ENCODE results near the gene VSTM2B.

VSTM2B gene

GRCh38 chr19:29535214-29535831, 9.5 kb downstream of the VSTM2B start:
- H3F3A ChIP-seq (ENCODE audit: insufficient read depth, low read length), result no peaks in the 10 kb centered on the region
- DNase-seq, result no peak
- no peaks in the 10 kb centered on the region for H3K4me1 ChIP-seq (ENCODE audit: low read length)
- no peaks in the 10 kb centered on the region for H3K9me3 ChIP-seq (replicated peaks; ENCODE audit: insufficient read depth, low read length)
- no peak overlapping the region for H2AFZ ChIP-seq (ENCODE audit: low read length)
- H3K36me3 ChIP-seq (replicated peaks; ENCODE audit: insufficient read depth, low read length), result no peaks in the 10 kb centered on the region
- H3K9me2 ChIP-seq (replicated peaks; ENCODE audit: insufficient read depth, low read length), result no peaks in the 10 kb centered on the region
- peaks cover 61% of the 10 kb centered on the region for H3K27me3 ChIP-seq (replicated peaks; ENCODE audit: insufficient read depth, low read length)
- no peaks in the 10 kb centered on the region for H3K79me2 ChIP-seq (ENCODE audit: low read length)
- no peaks in the 10 kb centered on the region for H4K20me1 ChIP-seq (ENCODE audit: insufficient read depth, low read length)
- H3K9ac ChIP-seq (ENCODE audit: low read length), result no peak overlapping the region
- no peak overlapping the region for H3K27ac ChIP-seq (ENCODE audit: low read length)
- H3K4me2 ChIP-seq (ENCODE audit: low read depth, low read length), result no peak overlapping the region
- TF ChIP-seq EZH2phosphoT487 (IDR thresholded peaks at IDR 0.05; ENCODE audit: low read length), result no peak
- TF ChIP-seq EZH2 (optimal IDR thresholded peaks at IDR 0.05; ENCODE audit: low read depth, low read length), result no peak
- TF ChIP-seq CTCF (IDR thresholded peaks at IDR 0.05; ENCODE audit: low read length), result no peak
- H3K4me3 ChIP-seq (ENCODE audit: low read length), result no peak overlapping the region

- no peaks in the 10 kb centered on the region for H3K9me2 ChIP-seq (replicated peaks; ENCODE audit: insufficient read depth, low read length)
- peaks cover 61% of the 10 kb centered on the region for H3K27me3 ChIP-seq (replicated peaks; ENCODE audit: insufficient read depth, low read length)
- no peak for TF ChIP-seq CTCF (IDR thresholded peaks at IDR 0.05; ENCODE audit: low read length)
- no peak overlapping the region for H2AFZ ChIP-seq (ENCODE audit: low read length)
- H3K36me3 ChIP-seq (replicated peaks; ENCODE audit: insufficient read depth, low read length), result no peaks in the 10 kb centered on the region
- H4K20me1 ChIP-seq (ENCODE audit: insufficient read depth, low read length), result no peaks in the 10 kb centered on the region
- no peaks in the 10 kb centered on the region for H3F3A ChIP-seq (ENCODE audit: insufficient read depth, low read length)
- H3K9ac ChIP-seq (ENCODE audit: low read length), result no peak overlapping the region
- no peaks in the 10 kb centered on the region for H3K4me1 ChIP-seq (ENCODE audit: low read length)
- H3K9me3 ChIP-seq (replicated peaks; ENCODE audit: insufficient read depth, low read length), result no peaks in the 10 kb centered on the region
- DNase-seq, result no peak
- H3K4me2 ChIP-seq (ENCODE audit: low read depth, low read length), result no peak overlapping the region
- H3K79me2 ChIP-seq (ENCODE audit: low read length), result no peaks in the 10 kb centered on the region
- no peak overlapping the region for H3K27ac ChIP-seq (ENCODE audit: low read length)
- H3K4me3 ChIP-seq (ENCODE audit: low read length), result no peak overlapping the region
Observed at GRCh38 chr19:29535984-29536508, 10.3 kb downstream of the VSTM2B start.

GRCh38 chr19:29537181-29537580, 11.4 kb downstream of the VSTM2B start:
- Histone ChIP-seq H2AFZ (ENCODE audit: low read length) (no peak overlapping the region), H3K4me1 (ENCODE audit: low read length) (no peaks in the 10 kb centered on the region), H3K27ac (ENCODE audit: low read length) (no peak overlapping the region), H3K36me3 (replicated peaks; ENCODE audit: insufficient read depth, low read length) (no peaks in the 10 kb centered on the region), H3K9me3 (replicated peaks; ENCODE audit: insufficient read depth, low read length) (no peaks in the 10 kb centered on the region), H3K4me2 (ENCODE audit: low read depth, low read length) (no peak overlapping the region), H3K9me2 (replicated peaks; ENCODE audit: insufficient read depth, low read length) (no peaks in the 10 kb centered on the region), H3F3A (ENCODE audit: insufficient read depth, low read length) (no peaks in the 10 kb centered on the region), H3K27me3 (replicated peaks; ENCODE audit: insufficient read depth, low read length) (peaks cover 61% of the 10 kb centered on the region), H3K4me3 (ENCODE audit: low read length) (no peak overlapping the region), H3K79me2 (ENCODE audit: low read length) (no peaks in the 10 kb centered on the region), H3K9ac (ENCODE audit: low read length) (no peak overlapping the region), H4K20me1 (ENCODE audit: insufficient read depth, low read length) (no peaks in the 10 kb centered on the region)
- DNase-seq, result no peak
- no peak for TF ChIP-seq CTCF (IDR thresholded peaks at IDR 0.05; ENCODE audit: low read length)
- TF ChIP-seq EZH2phosphoT487 (IDR thresholded peaks at IDR 0.05; ENCODE audit: low read length), result no peak
- TF ChIP-seq EZH2 (optimal IDR thresholded peaks at IDR 0.05; ENCODE audit: low read depth, low read length), result no peak
